SU-DHL-6 (cell line): Measurements from ENCODE around the gene CUBN.

Experiments
- H2AFZ ChIP-seq: fragments of 200-600 bp; sonication (generic); 2 replicates; pipeline ENCODE4 v1.6.1; 2014; ENCODE audit warnings: low read depth, mild to moderate bottlenecking, moderate library complexity, mixed read lengths, antibody characterized with exemption, low read length; ENCODE audit not compliant: severe bottlenecking
- H3F3A ChIP-seq: fragments of 200-600 bp; shearing (Covaris generic); 2 replicates; pipeline ENCODE4 v1.6.0; 2016; ENCODE audit warnings: antibody characterized with exemption, mild to moderate bottlenecking; ENCODE audit not compliant: insufficient read depth
- H3K27ac ChIP-seq: fragments of 200-600 bp; sonication (generic); 2 replicates; pipeline ENCODE4 v1.5.1; 2016; ENCODE audit warnings: low read depth, mild to moderate bottlenecking, low read length, moderate library complexity, mixed read lengths
- H3K27me3 ChIP-seq: fragments of 200-600 bp; sonication (generic), shearing (Covaris generic); 2 replicates; pipeline ENCODE4 v1.6.0; 2014; ENCODE audit warnings: mild to moderate bottlenecking, low read length
- H3K36me3 ChIP-seq: fragments of 200-600 bp; sonication (generic); 2 replicates; pipeline ENCODE4 v1.6.1; 2014; ENCODE audit warnings: mild to moderate bottlenecking, low read length, mixed read lengths
- H3K4me2 ChIP-seq: fragments of 300-600, 200-600 bp; shearing (Covaris generic), sonication (generic); 2 replicates; pipeline ENCODE4 v1.6.0; 2014; ENCODE audit warnings: low read length, low read depth, mild to moderate bottlenecking; ENCODE audit not compliant: poor library complexity, severe bottlenecking
- H3K4me3 ChIP-seq: fragments of 200-600 bp; sonication (generic); 2 replicates; pipeline ENCODE4 v1.5.1; 2014; ENCODE audit warnings: antibody characterized with exemption, low read length, mild to moderate bottlenecking, mixed read lengths; ENCODE audit not compliant: insufficient read depth, poor library complexity, severe bottlenecking
- H3K79me2 ChIP-seq: fragments of 200-600 bp; sonication (generic); 2 replicates; pipeline ENCODE4 v1.6.1; 2014; ENCODE audit warnings: mild to moderate bottlenecking, low read length, moderate library complexity; ENCODE audit not compliant: insufficient read depth
- H3K9ac ChIP-seq: fragments of 200-600 bp; sonication (generic); 2 replicates; pipeline ENCODE4 v1.7.0; 2014; ENCODE audit warnings: mild to moderate bottlenecking, low read length
- H3K9me2 ChIP-seq: fragments of 200-600 bp; sonication (generic); replicated peaks from 2 replicates; pipeline ENCODE4 v1.6.1; 2014; ENCODE audit warnings: low read length; ENCODE audit not compliant: insufficient read depth
- H3K9me3 ChIP-seq: fragments of 200-600 bp; sonication (generic); 2 replicates; pipeline ENCODE4 v1.6.1; 2014; ENCODE audit warnings: low read length, mixed read lengths; ENCODE audit not compliant: insufficient read depth
- H4K20me1 ChIP-seq: fragments of 200-600 bp; sonication (generic); 2 replicates; pipeline ENCODE4 v1.6.1; 2014; ENCODE audit warnings: low read depth, mild to moderate bottlenecking, antibody characterized with exemption, low read length, moderate library complexity, mixed read lengths
- CTCF ChIP-seq: fragments of 200-600 bp; sonication (generic); IDR thresholded peaks from one replicate; pipeline ENCODE4 v1.5.1; 2017; ENCODE audit warnings: antibody characterized with exemption, mild to moderate bottlenecking, low read length, moderate library complexity; ENCODE audit not compliant: insufficient read depth, poor library complexity, severe bottlenecking
- EZH2phosphoT487 ChIP-seq: fragments of 200-600 bp; sonication (generic), shearing (Covaris generic); conservative IDR thresholded peaks from 2 replicates; pipeline ENCODE4 v1.6.1; 2018; ENCODE audit warnings: mild to moderate bottlenecking, antibody characterized with exemption, low read length, moderate library complexity, mixed read lengths

CUBN gene

GRCh38 chr10:17066000-17066399 is 63.6 kb downstream of the CUBN start:
- H3F3A ChIP-seq, result no peaks in the 10 kb centered on the region
- no peaks in the 10 kb centered on the region for H3K27me3 ChIP-seq
- TF ChIP-seq CTCF (no peak), EZH2phosphoT487 (no peak)
- H3K79me2 ChIP-seq, result no peaks in the 10 kb centered on the region
- no peak overlapping the region for H3K4me3 ChIP-seq
- no peak overlapping the region for H3K27ac ChIP-seq
- H3K4me2 ChIP-seq, result no peak overlapping the region
- H3K9me2 ChIP-seq, result no peaks in the 10 kb centered on the region
- H3K36me3 ChIP-seq, result no peaks in the 10 kb centered on the region
- H3K9me3 ChIP-seq, result no peaks in the 10 kb centered on the region
- H4K20me1 ChIP-seq, result no peaks in the 10 kb centered on the region; the same call in 1 of the 2 replicates
- no peak overlapping the region for H2AFZ ChIP-seq
- no peak overlapping the region for H3K9ac ChIP-seq

- Histone ChIP-seq H3K4me3 (no peak overlapping the region), H3F3A (no peaks in the 10 kb centered on the region), H3K9me3 (no peaks in the 10 kb centered on the region), H3K9ac (no peak overlapping the region), H3K9me2 (no peaks in the 10 kb centered on the region), H3K36me3 (no peaks in the 10 kb centered on the region), H2AFZ (no peak overlapping the region), H3K27ac (no peak overlapping the region), H4K20me1 (no peaks in the 10 kb centered on the region; the same call in 1 of the 2 replicates), H3K4me2 (no peak overlapping the region), H3K79me2 (no peaks in the 10 kb centered on the region), H3K27me3 (no peaks in the 10 kb centered on the region)
- TF ChIP-seq EZH2phosphoT487, result no peak
- no peak for TF ChIP-seq CTCF
Observed at GRCh38 chr10:17065273-17065672, 64.3 kb downstream of the CUBN start.

GRCh38 chr10:17064435-17064834 is 65.2 kb downstream of the CUBN start:
- Histone ChIP-seq H4K20me1 (no peaks in the 10 kb centered on the region; the same call in 1 of the 2 replicates), H3K79me2 (no peaks in the 10 kb centered on the region), H3K36me3 (no peaks in the 10 kb centered on the region), H3K4me3 (no peak overlapping the region), H3K9me2 (no peaks in the 10 kb centered on the region), H3K27ac (no peak overlapping the region), H2AFZ (no peak overlapping the region), H3F3A (no peaks in the 10 kb centered on the region), H3K27me3 (no peaks in the 10 kb centered on the region), H3K4me2 (no peak overlapping the region), H3K9me3 (no peaks in the 10 kb centered on the region), H3K9ac (no peak overlapping the region)
- no peak for TF ChIP-seq CTCF
